ENCODE results near the gene ZBTB2.

DNA sequence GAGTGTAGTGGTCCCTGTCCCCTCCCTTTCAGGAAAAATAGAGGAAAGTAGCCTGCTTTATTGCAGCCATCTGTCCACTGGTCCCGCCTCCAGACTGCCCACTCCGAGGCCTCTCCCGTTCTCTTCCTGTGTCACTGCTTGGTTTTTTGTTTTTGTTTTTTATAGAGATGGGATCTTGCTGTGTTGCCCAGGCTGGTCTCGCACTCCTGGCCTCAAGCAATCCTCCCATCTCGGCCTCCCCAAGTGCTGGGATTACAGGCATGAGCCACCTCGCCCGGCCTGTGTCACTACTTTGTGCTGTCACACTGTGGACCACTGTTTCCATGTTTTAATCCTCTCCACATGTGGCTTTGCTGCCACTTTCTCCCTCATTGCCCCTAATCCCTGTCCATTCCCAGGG, 71.2 kb downstream of the ZBTB2 start:
- TF ChIP-seq, protein P1, sequence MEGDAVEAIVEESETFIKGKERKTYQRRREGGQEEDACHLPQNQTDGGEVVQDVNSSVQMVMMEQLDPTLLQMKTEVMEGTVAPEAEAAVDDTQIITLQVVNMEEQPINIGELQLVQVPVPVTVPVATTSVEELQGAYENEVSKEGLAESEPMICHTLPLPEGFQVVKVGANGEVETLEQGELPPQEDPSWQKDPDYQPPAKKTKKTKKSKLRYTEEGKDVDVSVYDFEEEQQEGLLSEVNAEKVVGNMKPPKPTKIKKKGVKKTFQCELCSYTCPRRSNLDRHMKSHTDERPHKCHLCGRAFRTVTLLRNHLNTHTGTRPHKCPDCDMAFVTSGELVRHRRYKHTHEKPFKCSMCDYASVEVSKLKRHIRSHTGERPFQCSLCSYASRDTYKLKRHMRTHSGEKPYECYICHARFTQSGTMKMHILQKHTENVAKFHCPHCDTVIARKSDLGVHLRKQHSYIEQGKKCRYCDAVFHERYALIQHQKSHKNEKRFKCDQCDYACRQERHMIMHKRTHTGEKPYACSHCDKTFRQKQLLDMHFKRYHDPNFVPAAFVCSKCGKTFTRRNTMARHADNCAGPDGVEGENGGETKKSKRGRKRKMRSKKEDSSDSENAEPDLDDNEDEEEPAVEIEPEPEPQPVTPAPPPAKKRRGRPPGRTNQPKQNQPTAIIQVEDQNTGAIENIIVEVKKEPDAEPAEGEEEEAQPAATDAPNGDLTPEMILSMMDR (IDR thresholded peaks at IDR 0.05; ENCODE audit: low read length), result no peak
- no peak for TF ChIP-seq EZH2 (IDR thresholded peaks at IDR 0.05; ENCODE audit: borderline replicate concordance, low read length)

Measured in OCI-LY1 (cell line).